Stimulated activated CD8-positive, alpha-beta memory T cell treated with anti-CD3 and anti-CD28 coated beads, Interleukin-4, amount 100 ng/mL, for 48 hours (primary cell): ENCODE results near the gene IGFL3.
"Not testable (repeated sequence)": the region's sequence is repeated elsewhere in the genome, so short reads cannot be mapped to it uniquely, and the experiment has no call there.

Source experiments
- DNase-seq: peaks from one replicate; pipeline ENCODE4 v3.0.0-alpha.2; 2020

Gene IGFL3

DNA sequence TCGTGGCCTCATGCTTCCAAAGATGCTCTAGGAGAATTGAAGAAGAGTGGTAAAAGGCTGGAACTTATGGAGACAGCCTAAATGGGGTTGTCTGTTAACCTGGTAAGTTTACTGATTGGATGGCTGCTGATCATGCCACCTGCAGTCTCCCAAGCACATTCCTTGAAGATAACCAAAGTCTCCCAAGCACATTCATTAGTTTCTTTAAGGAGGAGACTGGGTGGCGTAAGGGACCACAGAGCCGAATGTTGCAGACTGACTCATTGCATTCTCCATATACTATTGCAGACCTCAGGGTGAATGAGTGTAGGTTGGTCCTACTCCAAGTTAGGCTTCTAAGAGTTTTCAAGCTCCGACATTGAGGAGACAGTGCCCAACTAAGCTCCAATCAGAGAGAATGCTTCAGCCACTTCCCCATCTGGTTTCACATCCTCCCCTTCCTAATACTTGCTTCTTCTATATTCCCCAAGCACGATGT lies at the start of gene IGFL3:
IGFL3 (minus strand) TSS at position 51 of the 478 bp plus-strand sequence; CDS start at position 12, 39 bp downstream.
- DNase-seq = no peak

DNA sequence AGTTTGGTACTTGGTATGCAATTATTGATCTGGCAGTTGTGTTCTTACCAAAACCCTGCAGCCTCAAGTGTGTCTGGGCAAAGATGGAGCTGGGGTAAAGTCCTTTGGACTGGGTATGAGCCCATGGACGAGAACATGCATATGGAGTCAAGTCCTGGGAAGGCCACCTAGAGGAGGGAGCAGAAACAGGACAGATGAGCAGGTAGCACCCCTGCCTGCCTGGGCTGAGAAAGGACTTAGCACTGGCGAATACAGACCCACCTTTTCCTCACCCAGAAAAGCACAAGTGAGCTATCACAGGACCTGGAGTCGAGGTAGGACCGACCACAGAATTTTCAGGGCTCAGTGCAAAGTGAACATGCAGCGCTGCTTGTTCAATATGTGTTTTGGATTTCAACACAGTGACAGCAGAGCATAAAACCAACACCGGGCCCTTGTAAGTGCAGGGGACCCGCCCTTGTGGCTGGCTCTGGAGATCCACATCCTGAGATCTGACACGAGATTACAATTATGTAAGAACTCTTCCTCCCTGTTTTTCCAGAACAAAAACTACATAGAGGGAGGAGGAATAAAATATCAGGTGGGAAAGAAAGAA lies 49.5 kb upstream of the IGFL3 start:
- DNase-seq = no peak

GRCh38 chr19:46162731-46163130 lies 38.2 kb upstream of the IGFL3 start:
- DNase-seq = no peak

- not testable (repeated sequence) for DNase-seq
These were observed 37.3 kb upstream of the IGFL3 start for GRCh38 chr19:46161642-46162257.

DNA sequence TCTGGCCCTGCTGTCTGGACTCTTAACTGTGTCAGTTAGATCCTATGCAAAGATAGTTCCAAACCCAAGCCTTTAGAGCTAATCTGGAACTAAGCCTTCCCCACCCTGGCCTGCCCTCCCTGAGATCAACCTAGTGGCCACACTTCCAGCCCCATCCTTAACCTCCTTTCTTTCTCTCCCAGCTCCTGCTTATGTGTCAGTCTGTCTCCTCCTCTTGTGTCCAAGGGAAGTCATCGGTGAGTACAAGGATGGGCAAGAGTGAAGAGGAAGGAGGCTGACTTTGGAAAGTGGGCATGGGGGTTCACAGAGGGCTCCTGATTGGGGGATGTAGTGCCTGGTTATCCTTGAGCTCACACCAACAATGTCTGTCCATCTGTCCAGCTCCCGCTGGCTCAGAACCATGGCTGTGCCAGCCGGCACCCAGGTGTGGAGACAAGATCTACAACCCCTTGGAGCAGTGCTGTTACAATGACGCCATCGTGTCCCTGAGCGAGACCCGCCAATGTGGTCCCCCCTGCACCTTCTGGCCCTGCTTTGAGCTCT lies 35.8 kb upstream of the IGFL3 start:
- no peak for DNase-seq

DNA sequence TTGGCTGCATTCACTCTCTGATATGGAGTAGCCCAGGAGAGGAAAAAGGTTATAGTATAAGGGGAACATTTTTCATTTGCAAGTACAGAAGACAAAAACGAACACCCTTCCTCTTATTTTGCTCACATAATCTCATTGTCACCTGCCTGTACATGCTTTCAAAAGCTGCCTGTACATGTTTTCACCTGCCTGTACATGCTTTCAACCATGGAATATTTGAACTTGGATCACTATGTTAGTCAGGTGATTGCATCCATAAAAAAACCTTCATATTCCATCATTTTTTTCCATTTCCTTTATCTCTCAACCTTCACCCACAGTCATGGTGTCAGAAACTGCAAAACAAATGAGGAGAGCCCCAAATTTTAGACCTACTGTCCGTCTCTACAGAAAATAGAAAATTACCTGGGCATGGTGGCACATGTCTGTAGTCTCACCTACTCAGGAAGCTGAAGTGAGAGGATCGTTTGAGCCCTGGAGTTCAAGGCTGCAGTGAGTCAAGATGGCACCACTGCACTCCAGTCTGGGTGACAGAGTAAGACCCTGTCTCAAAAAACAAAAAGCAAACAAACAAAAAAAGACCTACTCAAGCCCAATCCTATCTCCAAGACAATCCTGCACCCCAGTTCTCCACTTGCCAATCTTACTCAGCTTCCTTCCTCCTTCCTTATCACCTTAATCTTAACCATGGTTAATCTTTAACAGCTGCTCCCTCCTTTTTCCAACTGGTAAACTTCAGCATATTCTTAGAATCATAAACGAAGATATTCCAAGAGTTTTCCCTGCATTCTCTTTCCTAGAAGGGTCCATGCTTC lies 35.1 kb upstream of the IGFL3 start:
- DNase-seq = no peak

- DNase-seq = no peak
These were observed 30.7 kb upstream of the IGFL3 start for GRCh38 chr19:46155237-46155636.

DNA sequence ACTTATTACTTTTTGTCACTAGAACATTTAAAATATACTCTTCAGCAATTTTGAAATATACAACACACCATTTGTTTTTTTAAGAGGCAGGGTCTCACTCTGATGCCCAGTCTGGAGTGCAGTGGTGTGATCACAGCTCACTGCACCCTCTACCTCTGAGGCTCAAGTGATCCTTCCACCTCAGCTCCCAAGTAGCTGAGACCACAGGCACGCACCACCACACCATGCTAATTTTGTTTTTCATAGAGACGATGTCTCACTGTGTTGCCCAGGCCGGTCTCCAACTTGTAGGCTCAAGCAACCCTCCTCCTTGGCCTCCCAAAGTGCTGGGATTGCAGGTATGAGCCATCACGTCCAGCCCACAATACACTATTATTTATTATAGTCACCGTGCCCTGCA lies 26.1 kb upstream of the IGFL3 start:
- no peak for DNase-seq

GRCh38 chr19:46147791-46148288 lies 23.4 kb upstream of the IGFL3 start, which contains the start of gene IGFL2:
TSS of gene IGFL2 (plus strand) at chr19:46148238. CDS start at chr19:46148279, 41 bp downstream.
- DNase-seq = no peak

GRCh38 chr19:46147166-46147740 lies 22.8 kb upstream of the IGFL3 start:
- DNase-seq = no peak

DNA sequence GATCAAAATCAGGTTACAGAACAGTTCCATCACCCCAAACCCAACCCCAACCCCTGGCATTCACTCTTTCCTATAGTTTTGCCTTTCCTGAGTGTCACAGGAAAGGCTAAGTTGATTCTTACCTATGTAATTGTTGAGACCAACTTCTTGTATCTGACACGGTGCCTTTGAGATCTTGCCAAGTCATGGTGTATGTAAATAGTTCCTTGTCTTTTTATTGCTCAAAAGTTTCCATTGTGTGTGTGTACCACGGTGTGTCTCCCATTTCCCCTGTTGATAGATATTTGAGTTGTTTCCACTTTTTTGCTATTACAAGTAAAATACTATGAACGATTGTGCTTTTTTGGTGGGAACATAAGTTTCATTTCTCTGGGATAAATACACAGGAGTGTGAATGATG lies 20.3 kb upstream of the IGFL3 start:
- DNase-seq = no peak

DNA sequence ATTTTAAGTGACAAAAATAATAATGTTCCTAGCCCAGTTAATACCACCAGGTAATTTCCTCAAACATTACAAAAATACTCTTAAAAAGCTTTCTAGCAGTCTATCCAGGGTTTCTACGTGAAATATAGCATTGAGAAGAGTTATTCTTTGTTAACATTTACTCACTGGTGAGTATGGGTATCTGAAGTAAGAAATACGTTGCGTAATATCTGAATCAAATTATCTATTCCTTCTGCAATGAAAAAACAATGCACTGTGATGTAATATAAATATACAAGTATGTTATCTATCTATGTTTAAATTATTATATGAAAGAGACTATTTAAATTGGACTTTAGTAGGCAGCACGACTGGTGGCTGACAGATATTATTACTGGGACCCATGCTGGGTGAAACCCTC lies 17.8 kb upstream of the IGFL3 start:
- no peak for DNase-seq

DNA sequence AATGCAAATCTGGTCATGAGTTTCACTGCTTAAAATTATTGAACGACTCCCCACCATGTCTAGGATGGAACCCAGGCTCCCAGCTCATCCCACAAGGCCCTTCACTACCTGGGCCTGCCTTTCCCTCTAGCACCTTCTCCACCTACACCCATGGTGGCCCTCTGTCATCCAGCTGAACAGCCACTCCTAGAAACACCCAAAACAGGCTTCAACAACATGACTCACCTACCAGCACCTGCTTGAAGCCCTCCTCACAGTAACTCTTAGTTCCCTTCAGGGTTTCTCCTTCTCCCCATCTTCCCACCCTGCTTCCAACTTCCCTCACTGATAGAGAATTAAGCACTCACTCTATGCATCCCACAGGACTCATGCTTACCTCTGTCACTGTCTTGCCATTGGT lies 16.9 kb upstream of the IGFL3 start:
- no peak for DNase-seq

DNA sequence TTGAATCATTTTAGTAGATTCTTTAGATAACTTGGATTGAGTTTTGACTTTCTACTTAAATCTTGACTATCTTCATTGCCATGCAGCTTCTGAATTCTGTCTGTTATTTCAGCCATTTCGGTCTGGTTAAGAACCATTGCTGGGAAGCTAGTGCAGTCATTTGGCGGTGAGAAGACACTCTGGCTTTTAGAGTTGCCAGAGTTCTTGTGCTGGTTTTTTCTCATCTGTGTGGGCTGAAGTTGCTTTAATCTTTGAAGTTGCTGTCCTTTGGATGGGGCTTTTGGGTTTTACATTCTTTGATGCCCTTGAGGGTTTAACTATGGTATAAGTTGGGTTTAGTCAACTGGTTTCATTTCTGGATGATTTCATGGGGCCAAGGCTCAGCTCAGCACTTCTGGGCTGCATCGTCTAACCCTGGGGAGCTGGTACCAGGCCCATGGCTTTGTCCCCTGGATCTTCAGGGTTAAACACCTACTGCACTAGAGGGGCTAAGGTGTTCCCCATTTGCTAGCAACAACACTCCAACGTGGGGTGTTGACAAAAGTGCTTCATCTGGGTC lies 13.5 kb upstream of the IGFL3 start:
- DNase-seq = no peak

GRCh38 chr19:46134527-46134926 lies 10.0 kb upstream of the IGFL3 start:
- no peak for DNase-seq

GRCh38 chr19:46133777-46134241 lies 9.3 kb upstream of the IGFL3 start:
- no peak for DNase-seq

- DNase-seq = no peak
These were observed 8.7 kb upstream of the IGFL3 start for GRCh38 chr19:46133101-46133627.

- no peak for DNase-seq
These were observed 8.1 kb upstream of the IGFL3 start for GRCh38 chr19:46132508-46133100.

DNA sequence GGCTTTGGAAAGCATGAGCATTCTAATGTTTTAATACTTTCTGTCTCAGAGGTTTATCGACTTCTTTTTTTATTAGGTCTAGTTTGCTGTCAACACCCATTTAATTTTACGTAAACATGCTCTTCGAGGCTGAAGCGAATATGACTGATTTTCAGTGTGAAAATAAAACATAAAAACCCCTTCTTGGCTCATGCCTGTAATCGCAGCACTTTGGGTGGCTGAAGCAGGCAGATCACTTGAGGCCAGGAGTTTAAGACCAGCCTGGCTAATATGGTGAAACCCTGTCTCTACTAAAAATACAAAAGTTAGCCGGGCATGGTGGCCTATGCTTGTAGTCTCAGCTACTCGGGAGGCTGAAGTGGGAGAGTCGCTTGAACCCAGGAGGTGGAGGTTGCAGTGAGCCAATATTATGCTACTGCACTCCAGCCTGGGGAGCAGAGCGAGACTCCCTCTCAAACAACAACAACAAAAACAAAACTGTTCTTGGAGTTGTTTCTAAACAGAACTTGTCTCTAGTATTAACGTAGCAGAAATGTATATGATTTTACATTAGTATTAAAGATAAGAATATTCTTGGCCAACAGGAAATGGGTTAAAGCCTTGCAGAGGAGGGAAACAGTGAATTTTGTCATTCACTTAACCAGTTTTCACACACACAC lies 7.1 kb upstream of the IGFL3 start:
- no peak for DNase-seq

DNA sequence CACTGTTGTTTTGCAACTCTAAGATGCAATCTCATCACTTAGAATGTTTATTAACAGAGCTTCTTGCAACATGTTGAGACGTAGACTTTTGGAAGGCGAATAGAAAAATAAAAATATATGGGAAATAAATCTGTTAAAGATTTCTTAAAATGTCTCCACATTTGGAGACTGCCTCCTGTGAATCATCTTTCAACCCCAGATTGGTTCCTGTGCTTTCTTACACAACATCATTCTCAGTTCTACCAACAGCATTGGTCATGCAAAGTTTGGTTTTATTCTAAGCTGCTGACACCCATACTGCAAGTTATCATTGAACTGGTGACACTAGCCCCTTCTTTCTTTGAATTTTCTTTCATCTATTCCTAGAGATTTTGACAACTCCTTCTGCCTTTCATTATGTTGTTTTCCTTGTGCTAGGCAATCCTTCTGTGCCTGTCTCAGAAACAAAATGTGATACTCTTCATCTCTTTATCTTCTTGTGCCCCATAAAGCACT lies 1.6 kb upstream of the IGFL3 start:
- no peak for DNase-seq

- DNase-seq = no peak
These were observed 959 bp upstream of the IGFL3 start for GRCh38 chr19:46125447-46125846.
